ENCODE data around the gene RUFY1. TPM values are rescaled to one million over a fixed set of nuclear protein-coding genes. Genes with fewer than 3 reads are reported as not detected.
"Not testable (repeated sequence)": the region's sequence is repeated elsewhere in the genome, so short reads cannot be mapped to it uniquely, and the experiment has no call there.

RUFY1 gene
- total and polyA plus RNA-seq, 2 experiments from 2014 or later, result 25.1 to 33.6 TPM

GRCh38 chr5:179623906-179624741 lies 73.8 kb downstream of the RUFY1 start:
- Histone ChIP-seq H3K27me3 (no peaks in the 10 kb centered on the region), H3K27ac (peak overlapping the region; percentile 97), H3K36me3 (peaks cover 29% of the 10 kb centered on the region), H3K4me3 (peak overlapping the region; percentile 31), H3K4me1 (ENCODE audit: low read depth) (peaks cover 33% of the 10 kb centered on the region), H3K9me3 (ENCODE audit: low read depth) (no peaks in the 10 kb centered on the region)
- peak in 1 of 2 donors; percentile 79 for DNase-seq (ENCODE audit: low read depth in 1 of 2, low spot score in 1 of 2)
- no peak for TF ChIP-seq CTCF (IDR thresholded peaks at IDR 0.05; ENCODE audit: low read depth, low read length)

- no peak for DNase-seq (ENCODE audit: low read depth in 1 of 2, low spot score in 1 of 2)
- H3K4me3 ChIP-seq, result no peak overlapping the region
Measured at GRCh38 chr5:179624841-179625271, 74.5 kb downstream of the RUFY1 start.

GRCh38 chr5:179633501-179634369 lies 83.4 kb downstream of the RUFY1 start:
- H3K27me3 ChIP-seq; H3K27ac ChIP-seq; DNase-seq (ENCODE audit: low read depth in 1 of 2, low spot score in 1 of 2); H3K36me3 ChIP-seq; H3K4me1 ChIP-seq (ENCODE audit: low read depth); H3K9me3 ChIP-seq (ENCODE audit: low read depth): not testable (repeated sequence)
- peak overlapping the region; percentile 6 for H3K4me3 ChIP-seq

More at GRCh38 chr5:179624841-179625271, 74.5 kb downstream of the RUFY1 start:
- no peak for TF ChIP-seq CTCF (IDR thresholded peaks at IDR 0.05; ENCODE audit: low read depth, low read length)
- no peaks in the 10 kb centered on the region for H3K27me3 ChIP-seq
- H3K27ac ChIP-seq, result peak overlapping the region; percentile 97
- peaks cover 22% of the 10 kb centered on the region for H3K36me3 ChIP-seq
- H3K9me3 ChIP-seq (ENCODE audit: low read depth), result no peaks in the 10 kb centered on the region
- H3K4me1 ChIP-seq (ENCODE audit: low read depth), result peaks cover 28% of the 10 kb centered on the region

- H3K27ac ChIP-seq; H3K27me3 ChIP-seq; H3K4me3 ChIP-seq; H3K4me1 ChIP-seq (ENCODE audit: low read depth); H3K36me3 ChIP-seq; H3K9me3 ChIP-seq (ENCODE audit: low read depth); DNase-seq (ENCODE audit: low read depth in 1 of 2, low spot score in 1 of 2): not testable (repeated sequence)
Measured at GRCh38 chr5:179634370-179635172, 84.2 kb downstream of the RUFY1 start.

- not testable (repeated sequence) for H3K27ac ChIP-seq; DNase-seq (ENCODE audit: low read depth in 1 of 2, low spot score in 1 of 2); H3K4me1 ChIP-seq (ENCODE audit: low read depth)
Measured at GRCh38 chr5:179639296-179639695, 88.9 kb downstream of the RUFY1 start.

GRCh38 chr5:179641745-179642144 lies 91.4 kb downstream of the RUFY1 start:
- DNase-seq (ENCODE audit: low read depth in 1 of 2, low spot score in 1 of 2); H3K4me3 ChIP-seq; H3K9me3 ChIP-seq (ENCODE audit: low read depth); H3K27ac ChIP-seq; H3K4me1 ChIP-seq (ENCODE audit: low read depth); H3K27me3 ChIP-seq; H3K36me3 ChIP-seq: not testable (repeated sequence)

More at GRCh38 chr5:179639296-179639695, 88.9 kb downstream of the RUFY1 start:
- not testable (repeated sequence) for H3K27me3 ChIP-seq; H3K36me3 ChIP-seq; H3K4me3 ChIP-seq; H3K9me3 ChIP-seq (ENCODE audit: low read depth)

- not testable (repeated sequence) for DNase-seq (ENCODE audit: low read depth in 1 of 2, low spot score in 1 of 2); H3K27me3 ChIP-seq; H3K9me3 ChIP-seq (ENCODE audit: low read depth); H3K4me3 ChIP-seq; H3K4me1 ChIP-seq (ENCODE audit: low read depth); H3K36me3 ChIP-seq; H3K27ac ChIP-seq
Measured at GRCh38 chr5:179642626-179643025, 92.3 kb downstream of the RUFY1 start.

GRCh38 chr5:179643141-179643920 lies 93.0 kb downstream of the RUFY1 start:
- H3K27ac ChIP-seq; H3K36me3 ChIP-seq; H3K9me3 ChIP-seq (ENCODE audit: low read depth); H3K4me3 ChIP-seq; H3K4me1 ChIP-seq (ENCODE audit: low read depth); H3K27me3 ChIP-seq; DNase-seq (ENCODE audit: low read depth in 1 of 2, low spot score in 1 of 2): not testable (repeated sequence)

GRCh38 chr5:179644766-179645165 lies 94.4 kb downstream of the RUFY1 start:
- not testable (repeated sequence) for DNase-seq (ENCODE audit: low read depth in 1 of 2, low spot score in 1 of 2); H3K4me1 ChIP-seq (ENCODE audit: low read depth); H3K27me3 ChIP-seq; H3K9me3 ChIP-seq (ENCODE audit: low read depth); H3K36me3 ChIP-seq; H3K4me3 ChIP-seq; H3K27ac ChIP-seq

All from cardiac muscle cell (in vitro differentiated cells and primary cell).